Naive B cell (primary cell): ENCODE measurements around the gene CAVIN4. TPM values are rescaled to one million over a fixed set of nuclear protein-coding genes. Genes with fewer than 3 reads are reported as not detected.

Source experiments
- ATAC-seq, 2 donors: fragments of 150-1000 bp; cut with Tn5 transposase; 2 replicates each; pipeline ENCODE4 v1.10.0; 2021; ENCODE audit warnings: low read depth in 2 of 2, mild to moderate bottlenecking in 2 of 2, moderate library complexity in 2 of 2
- DNase-seq: peaks from one replicate; pipeline ENCODE4 v3.0.0; 2022
- H3K27ac Mint-ChIP-seq, 6 donors: one replicate each; pipeline ENCODE4 v1.8.0; 2020 to 2022; ENCODE audit warnings: mild to moderate bottlenecking in 6 of 6, mixed read lengths in 6 of 6, moderate library complexity in 5 of 6, inconsistent platforms in 2 of 6
- H3K27me3 Mint-ChIP-seq, 3 donors: one replicate each; pipeline ENCODE4 v1.8.0; 2021 to 2022; ENCODE audit warnings: mixed read lengths in 3 of 3, mild to moderate bottlenecking in 1 of 3
- H3K36me3 Mint-ChIP-seq, 2 donors: one replicate each; pipeline ENCODE4 v1.8.0; 2020 to 2022; ENCODE audit warnings: mixed read lengths in 2 of 2, inconsistent platforms in 1 of 2, mild to moderate bottlenecking in 1 of 2
- H3K4me1 Mint-ChIP-seq, 3 donors: one replicate each; pipeline ENCODE4 v1.8.0; 2020 to 2022; ENCODE audit warnings: mixed read lengths in 3 of 3, inconsistent platforms in 1 of 3, mild to moderate bottlenecking in 1 of 3, moderate library complexity in 1 of 3
- H3K4me3 Mint-ChIP-seq, 8 donors: one replicate each; pipeline ENCODE4 v1.8.0; 2020 to 2022; ENCODE audit warnings: mild to moderate bottlenecking in 8 of 8, mixed read lengths in 8 of 8, moderate library complexity in 8 of 8, inconsistent platforms in 2 of 8
- H3K9me3 Mint-ChIP-seq, 7 donors: one replicate each; pipeline ENCODE4 v1.8.0; 2020 to 2022; ENCODE audit warnings: mixed read lengths in 7 of 7, mild to moderate bottlenecking in 5 of 7, inconsistent platforms in 2 of 7, moderate library complexity in 1 of 7
- polyA plus RNA-seq, 6 donors: library from polyadenylated mRNA; unstranded; fragments of 300-500 nt; fragmentation: Illumina TruSeq; gene quantifications; one replicate each; pipeline ENCODE4 v1.2.3, GENCODE V29; 2021; ENCODE audit warnings: low read depth in 6 of 6

The CAVIN4 gene, protein sequence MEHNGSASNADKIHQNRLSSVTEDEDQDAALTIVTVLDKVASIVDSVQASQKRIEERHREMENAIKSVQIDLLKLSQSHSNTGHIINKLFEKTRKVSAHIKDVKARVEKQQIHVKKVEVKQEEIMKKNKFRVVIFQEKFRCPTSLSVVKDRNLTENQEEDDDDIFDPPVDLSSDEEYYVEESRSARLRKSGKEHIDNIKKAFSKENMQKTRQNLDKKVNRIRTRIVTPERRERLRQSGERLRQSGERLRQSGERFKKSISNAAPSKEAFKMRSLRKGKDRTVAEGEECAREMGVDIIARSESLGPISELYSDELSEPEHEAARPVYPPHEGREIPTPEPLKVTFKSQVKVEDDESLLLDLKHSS
- not detected for polyA plus RNA-seq

DNA sequence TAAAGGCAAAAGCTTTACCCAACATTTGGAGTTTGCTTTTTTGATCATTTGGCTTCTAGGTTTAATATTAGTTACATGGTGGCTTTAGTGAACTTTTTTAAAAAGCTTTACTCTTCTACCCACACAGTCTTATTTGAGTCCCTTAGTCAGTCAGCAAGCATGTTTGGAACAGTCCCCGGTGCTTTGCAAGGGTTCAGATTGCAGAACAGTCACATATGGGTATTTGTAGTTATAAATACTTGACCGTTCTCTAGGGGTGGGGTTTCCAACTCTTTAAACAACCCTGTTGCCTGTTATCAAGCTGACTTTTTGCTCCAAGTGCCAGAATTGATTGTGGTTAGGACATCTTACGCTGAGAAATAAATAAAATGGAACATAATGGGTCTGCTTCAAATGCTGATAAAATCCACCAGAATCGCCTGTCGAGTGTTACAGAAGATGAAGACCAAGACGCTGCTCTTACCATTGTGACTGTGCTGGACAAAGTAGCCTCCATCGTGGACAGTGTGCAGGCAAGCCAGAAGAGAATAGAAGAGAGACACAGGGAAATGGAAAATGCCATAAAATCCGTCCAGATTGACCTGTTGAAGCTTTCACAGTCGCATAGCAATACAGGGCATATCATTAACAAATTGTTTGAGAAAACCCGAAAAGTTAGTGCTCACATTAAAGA lies at the start of gene CAVIN4:
CAVIN4 (plus strand) TSS at position 304 of the 673 bp plus-strand sequence; CDS start at position 369, 65 bp downstream.
- Mint-ChIP-seq H3K27ac (no peak within 1 kb of the TSS), H3K4me1 (no peaks in the 10 kb centered on the region), H3K9me3 (no peaks in the 10 kb centered on the region), H3K36me3 (peaks cover 0 to 4% of the 10 kb centered on the region in 2 donors), H3K27me3 (no peaks in the 10 kb centered on the region), H3K4me3 (no peak within 1 kb of the TSS)
- DNase-seq (no peak), ATAC-seq (no peak)

DNA sequence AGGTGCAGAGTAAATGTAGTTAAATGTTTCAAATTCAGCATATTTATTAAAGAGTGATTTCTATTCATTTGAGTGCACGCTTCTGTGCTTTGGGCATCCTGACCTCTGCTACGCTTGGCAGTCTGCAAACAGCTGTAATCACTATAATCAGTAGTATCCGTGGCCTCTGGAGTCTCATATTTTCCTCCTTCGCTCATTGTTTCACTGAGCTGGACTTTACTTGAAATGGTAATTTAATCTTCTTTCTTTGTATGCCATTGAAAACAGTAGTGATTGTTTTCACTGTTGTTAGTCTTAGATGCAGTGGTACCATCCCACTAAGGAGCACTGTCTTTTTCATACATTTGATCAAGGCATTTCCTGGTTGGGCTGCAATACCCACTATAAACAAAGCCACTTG lies 43.5 kb upstream of the CAVIN4 start:
- H3K4me3 Mint-ChIP-seq: no peak overlapping the region
- H3K27me3 Mint-ChIP-seq: no peaks in the 10 kb centered on the region
- no peak for ATAC-seq
- no peak overlapping the region for H3K27ac Mint-ChIP-seq
- no peak for DNase-seq
- H3K4me1 Mint-ChIP-seq: no peaks in the 10 kb centered on the region
- H3K9me3 Mint-ChIP-seq: peaks cover 0 to 4% (median 0%) of the 10 kb centered on the region in 7 donors
- H3K36me3 Mint-ChIP-seq: no peaks in the 10 kb centered on the region

DNA sequence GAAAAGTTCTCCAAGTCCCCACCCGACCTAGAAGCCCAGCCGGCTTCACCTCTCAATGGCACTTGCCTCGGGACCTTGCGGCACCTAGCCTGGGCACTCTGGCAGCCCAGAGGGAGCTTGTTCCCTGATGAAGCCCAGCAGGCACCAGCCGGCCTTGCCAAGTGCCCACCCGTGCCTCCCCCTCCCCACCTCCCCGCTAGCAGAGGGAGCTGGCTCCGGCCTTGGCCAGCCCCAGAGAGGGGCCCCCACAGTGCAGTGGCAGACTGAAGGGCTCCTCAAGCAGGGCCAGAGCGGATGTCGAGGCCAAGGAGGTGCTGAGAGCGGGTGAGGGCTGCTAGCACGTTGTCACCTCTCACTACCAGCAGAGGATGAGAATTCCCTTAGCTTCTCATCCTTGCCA lies 37.6 kb upstream of the CAVIN4 start:
- no peaks in the 10 kb centered on the region for H3K27me3 Mint-ChIP-seq
- ATAC-seq: no peak
- peaks cover 0 to 23% (median 12%) of the 10 kb centered on the region in 7 donors for H3K9me3 Mint-ChIP-seq
- no peaks in the 10 kb centered on the region for H3K4me1 Mint-ChIP-seq
- no peak for DNase-seq
- no peaks in the 10 kb centered on the region for H3K36me3 Mint-ChIP-seq
- H3K4me3 Mint-ChIP-seq: no peak overlapping the region
- no peak overlapping the region for H3K27ac Mint-ChIP-seq

DNA sequence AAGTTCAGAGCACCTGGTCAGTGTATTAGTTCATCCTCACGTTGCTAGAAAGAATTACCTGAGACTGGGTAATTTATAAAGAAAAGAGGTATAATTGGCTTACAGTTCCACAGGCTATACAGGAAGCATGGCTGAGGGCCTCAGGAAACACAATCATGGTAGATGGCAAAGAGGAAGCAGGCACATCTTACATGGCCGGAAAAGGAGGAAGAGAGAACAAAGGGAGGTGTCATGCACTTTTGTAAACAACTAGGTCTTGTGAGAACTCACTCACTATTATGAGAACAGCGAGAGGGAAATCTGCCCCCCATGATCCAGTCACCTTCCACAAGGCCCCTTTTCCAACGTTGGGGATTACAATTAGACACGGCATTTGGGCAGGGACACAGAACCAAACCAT lies 28.8 kb upstream of the CAVIN4 start:
- Mint-ChIP-seq H3K36me3 (peaks cover 7 to 34% of the 10 kb centered on the region in 2 donors), H3K27ac (peak overlapping the region in 5 of 6 donors; percentile 17 to 90 (median 85)), H3K27me3 (no peaks in the 10 kb centered on the region), H3K4me1 (peaks cover 10 to 12% (median 11%) of the 10 kb centered on the region in 3 donors), H3K4me3 (peak overlapping the region in 5 of 8 donors; percentile 12 to 59 (median 45)), H3K9me3 (peaks cover 10 to 62% (median 49%) of the 10 kb centered on the region in 7 donors)
- peak; percentile 0 for DNase-seq
- peak; percentile 38 to 63 for ATAC-seq

DNA sequence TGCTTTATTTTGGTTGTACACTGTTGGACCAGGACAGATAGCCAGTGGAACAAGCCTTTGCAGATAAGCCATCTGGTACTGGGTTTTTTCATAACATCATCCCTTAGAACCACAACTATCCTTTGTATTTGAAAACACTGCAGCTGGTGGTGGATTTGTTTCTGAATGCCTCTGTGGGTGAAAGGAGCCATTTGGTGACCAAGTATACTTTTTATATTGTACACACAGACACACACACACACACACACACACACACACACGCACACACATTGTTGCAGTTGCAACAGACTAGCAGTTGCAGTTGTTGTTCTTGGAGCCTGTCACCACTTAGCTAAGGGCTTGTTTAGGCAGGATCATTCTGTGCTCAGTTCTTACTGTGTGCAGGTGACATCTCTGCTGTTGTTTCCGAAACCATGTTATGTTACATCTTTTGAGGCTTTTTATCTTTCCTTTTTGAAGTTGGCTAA lies 22.9 kb upstream of the CAVIN4 start:
- no peak for DNase-seq
- Mint-ChIP-seq H3K36me3 (peaks cover 7 to 9% of the 10 kb centered on the region in 2 donors), H3K27ac (no peak overlapping the region), H3K4me1 (no peaks in the 10 kb centered on the region), H3K27me3 (no peaks in the 10 kb centered on the region), H3K4me3 (no peak overlapping the region), H3K9me3 (peaks cover 3 to 10% (median 9%) of the 10 kb centered on the region in 7 donors)
- ATAC-seq: no peak

DNA sequence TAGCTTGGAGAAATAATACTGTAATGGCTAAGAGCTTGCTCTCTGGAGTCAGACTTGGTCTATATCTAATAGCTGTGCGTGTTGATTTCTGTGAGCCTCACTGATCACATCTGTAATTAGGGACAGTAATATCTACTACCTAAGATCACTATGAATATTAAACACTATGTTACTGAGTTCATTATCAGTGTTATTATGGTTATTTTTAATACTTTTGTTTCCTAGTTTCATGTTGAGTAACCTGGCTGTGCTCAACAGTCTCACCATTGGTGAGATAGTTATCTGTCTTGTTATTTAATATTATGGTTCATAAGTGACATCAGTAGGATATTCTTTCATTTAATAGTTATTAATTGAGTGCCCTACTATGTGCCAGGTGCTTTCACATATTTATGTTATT lies 22.4 kb upstream of the CAVIN4 start:
- DNase-seq (no peak), ATAC-seq (no peak)
- Mint-ChIP-seq H3K9me3 (peaks cover 1 to 5% (median 4%) of the 10 kb centered on the region in 7 donors), H3K36me3 (peaks cover 2 to 4% of the 10 kb centered on the region in 2 donors), H3K27me3 (no peaks in the 10 kb centered on the region), H3K4me1 (no peaks in the 10 kb centered on the region), H3K27ac (no peak overlapping the region), H3K4me3 (no peak overlapping the region)

DNA sequence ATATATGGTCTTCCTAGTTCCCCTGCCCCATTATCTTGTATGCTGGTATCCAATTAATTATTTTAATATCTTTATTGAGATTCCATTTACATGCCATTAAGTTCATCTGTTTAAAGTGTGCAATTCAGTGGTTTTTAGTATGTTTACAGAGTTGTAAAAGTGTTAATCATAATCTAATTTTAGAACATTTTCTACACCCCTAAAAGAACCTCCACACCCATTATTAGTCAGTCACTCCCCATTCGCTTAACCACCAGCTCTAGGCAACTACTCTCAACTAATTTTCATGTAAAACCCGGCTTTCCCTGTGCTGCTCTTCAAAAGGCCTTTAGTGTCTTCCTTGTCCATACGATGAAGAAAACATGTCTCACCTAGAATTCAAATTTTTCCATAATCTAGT lies 20.8 kb upstream of the CAVIN4 start:
- DNase-seq (no peak), ATAC-seq (no peak)
- H3K4me3 Mint-ChIP-seq: no peak overlapping the region
- no peak overlapping the region for H3K27ac Mint-ChIP-seq
- H3K9me3 Mint-ChIP-seq: no peaks in the 10 kb centered on the region
- no peaks in the 10 kb centered on the region for H3K27me3 Mint-ChIP-seq
- no peaks in the 10 kb centered on the region for H3K36me3 Mint-ChIP-seq
- no peaks in the 10 kb centered on the region for H3K4me1 Mint-ChIP-seq

DNA sequence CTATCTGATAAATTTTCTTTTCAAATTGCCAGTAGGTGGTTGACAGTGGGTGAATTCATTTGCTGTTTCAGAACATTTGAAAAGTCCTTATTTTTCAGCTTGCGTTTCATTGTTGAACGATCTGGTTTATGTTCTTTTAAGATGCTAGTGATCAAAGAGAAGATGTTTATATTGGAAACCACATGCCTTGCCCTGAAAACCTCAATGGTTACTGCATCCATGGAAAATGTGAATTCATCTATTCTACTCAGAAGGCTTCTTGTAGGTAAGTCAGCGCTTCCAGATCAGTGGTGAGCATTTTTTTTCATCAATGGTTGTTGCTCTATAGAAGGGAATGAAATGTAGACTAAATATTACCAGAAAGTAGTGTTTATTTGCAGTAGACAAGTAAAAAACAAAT lies 16.6 kb upstream of the CAVIN4 start:
- Mint-ChIP-seq H3K27ac (no peak overlapping the region), H3K4me3 (no peak overlapping the region), H3K9me3 (no peaks in the 10 kb centered on the region), H3K36me3 (no peaks in the 10 kb centered on the region), H3K4me1 (no peaks in the 10 kb centered on the region), H3K27me3 (no peaks in the 10 kb centered on the region)
- DNase-seq (no peak), ATAC-seq (no peak)

DNA sequence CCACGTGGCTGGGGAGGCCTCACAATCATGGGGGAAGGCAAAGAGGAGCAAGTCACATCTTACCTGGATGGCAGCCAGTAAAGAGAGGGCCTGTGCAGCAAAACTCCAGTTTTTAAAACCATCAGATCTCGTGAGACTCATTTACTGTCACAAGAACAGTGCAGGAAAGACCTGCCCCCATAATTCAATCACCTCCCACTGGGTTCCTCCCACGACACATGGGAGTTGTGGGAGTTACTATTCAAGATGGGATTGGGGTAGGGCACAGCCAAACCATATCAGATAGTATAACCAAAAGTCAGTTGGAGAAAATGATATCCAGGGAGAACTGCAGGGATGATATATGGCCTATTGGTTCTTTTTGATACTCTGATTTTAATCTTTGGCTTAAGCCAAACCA lies 10.0 kb upstream of the CAVIN4 start:
- DNase-seq (no peak), ATAC-seq (no peak)
- no peak overlapping the region for H3K4me3 Mint-ChIP-seq
- H3K36me3 Mint-ChIP-seq: peaks cover 0 to 8% of the 10 kb centered on the region in 2 donors
- no peaks in the 10 kb centered on the region for H3K4me1 Mint-ChIP-seq
- H3K9me3 Mint-ChIP-seq: peaks cover 0 to 15% (median 2%) of the 10 kb centered on the region in 7 donors
- no peak overlapping the region for H3K27ac Mint-ChIP-seq
- H3K27me3 Mint-ChIP-seq: no peaks in the 10 kb centered on the region

DNA sequence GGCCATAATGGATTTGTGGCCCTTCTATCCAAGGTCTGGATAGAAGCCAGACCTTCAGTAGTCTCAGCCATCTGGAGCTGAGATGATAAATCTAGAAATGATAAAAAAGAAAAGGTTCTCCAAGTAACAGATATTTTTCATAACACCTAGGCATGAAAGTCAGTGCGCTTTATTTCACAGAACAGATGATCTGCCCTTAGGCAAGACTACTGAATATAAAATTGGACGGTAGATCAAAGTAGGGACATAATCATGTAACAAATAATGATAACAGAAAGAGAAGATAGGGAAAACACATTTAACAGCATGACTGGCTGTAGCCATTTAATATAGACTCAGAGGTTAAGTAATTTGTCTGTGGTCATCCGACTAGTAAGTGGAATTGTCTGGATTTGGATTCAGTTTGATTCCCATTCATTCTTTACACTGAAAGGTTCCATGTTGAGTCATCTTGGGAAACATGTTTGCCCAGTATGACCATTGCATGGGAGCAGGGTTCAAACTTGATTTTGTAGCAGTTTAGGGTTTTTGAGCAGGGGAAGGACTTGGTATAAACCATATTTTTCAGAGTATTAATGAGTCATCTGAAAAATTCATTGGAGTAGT lies 4.1 kb upstream of the CAVIN4 start:
- Mint-ChIP-seq H3K27me3 (no peaks in the 10 kb centered on the region), H3K9me3 (peaks cover 0 to 15% (median 2%) of the 10 kb centered on the region in 7 donors), H3K4me1 (no peaks in the 10 kb centered on the region), H3K4me3 (no peak overlapping the region), H3K36me3 (peaks cover 4 to 8% of the 10 kb centered on the region in 2 donors), H3K27ac (peak overlapping the region in 1 of 6 donors; percentile 1)
- no peak for DNase-seq
- no peak for ATAC-seq

DNA sequence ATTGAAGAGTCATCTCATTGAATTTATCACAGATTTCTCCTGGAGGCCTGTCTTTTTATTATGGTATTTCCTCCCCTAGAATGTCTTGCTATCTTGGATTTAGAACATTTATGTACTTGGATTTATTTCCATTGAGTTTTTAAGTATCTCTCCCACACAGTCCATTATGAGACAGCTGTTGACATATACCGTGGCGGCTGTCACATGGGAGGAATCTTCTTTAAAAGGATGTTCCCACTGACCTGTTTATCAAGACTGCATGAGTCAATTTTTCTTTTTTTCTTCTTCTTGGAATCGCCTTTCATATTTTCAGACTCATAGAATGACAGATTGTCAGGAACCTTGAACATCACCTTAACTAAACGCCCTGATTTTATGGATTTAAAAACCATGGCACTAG lies 2.9 kb upstream of the CAVIN4 start:
- H3K27me3 Mint-ChIP-seq: no peaks in the 10 kb centered on the region
- DNase-seq (no peak), ATAC-seq (no peak)
- H3K4me1 Mint-ChIP-seq: no peaks in the 10 kb centered on the region
- H3K9me3 Mint-ChIP-seq: peaks cover 0 to 10% (median 0%) of the 10 kb centered on the region in 7 donors
- no peak overlapping the region for H3K27ac Mint-ChIP-seq
- no peak overlapping the region for H3K4me3 Mint-ChIP-seq
- H3K36me3 Mint-ChIP-seq: peaks cover 4 to 8% of the 10 kb centered on the region in 2 donors

DNA sequence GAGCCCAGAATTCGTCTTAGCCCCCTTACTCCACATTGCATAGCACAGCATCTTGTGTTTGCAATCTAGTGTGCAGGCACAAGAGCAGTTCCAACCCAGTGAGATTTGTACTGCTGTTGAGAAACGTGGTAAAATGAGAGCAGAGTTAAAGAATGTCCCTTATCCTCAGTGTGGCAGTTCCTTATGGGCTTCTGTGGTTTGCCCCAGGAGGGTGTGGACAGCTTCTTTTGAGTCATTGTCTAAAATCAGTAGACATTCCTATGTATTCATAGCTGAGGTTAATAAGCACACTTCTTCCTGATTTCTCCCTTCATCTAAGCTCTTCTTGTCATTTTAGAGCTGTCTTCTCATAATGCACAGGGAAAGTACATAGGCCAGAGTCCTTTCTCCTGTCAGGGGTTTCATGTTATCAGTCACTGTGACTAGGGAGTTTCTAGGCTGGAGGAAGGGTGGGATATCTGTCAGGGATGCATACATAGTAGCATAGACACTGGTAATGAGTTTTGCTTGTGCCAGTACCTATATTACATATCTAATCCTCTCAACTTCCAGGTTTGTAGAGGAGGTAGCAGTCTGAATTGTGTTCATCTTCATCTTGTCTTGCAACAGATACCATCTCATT lies 2.0 kb upstream of the CAVIN4 start:
- no peak for DNase-seq
- Mint-ChIP-seq H3K27ac (no peak overlapping the region), H3K4me3 (no peak overlapping the region), H3K27me3 (no peaks in the 10 kb centered on the region), H3K36me3 (peaks cover under 1 to 4% of the 10 kb centered on the region in 2 donors), H3K4me1 (no peaks in the 10 kb centered on the region), H3K9me3 (peaks cover 0 to 1% (median 0%) of the 10 kb centered on the region in 7 donors)
- no peak for ATAC-seq

DNA sequence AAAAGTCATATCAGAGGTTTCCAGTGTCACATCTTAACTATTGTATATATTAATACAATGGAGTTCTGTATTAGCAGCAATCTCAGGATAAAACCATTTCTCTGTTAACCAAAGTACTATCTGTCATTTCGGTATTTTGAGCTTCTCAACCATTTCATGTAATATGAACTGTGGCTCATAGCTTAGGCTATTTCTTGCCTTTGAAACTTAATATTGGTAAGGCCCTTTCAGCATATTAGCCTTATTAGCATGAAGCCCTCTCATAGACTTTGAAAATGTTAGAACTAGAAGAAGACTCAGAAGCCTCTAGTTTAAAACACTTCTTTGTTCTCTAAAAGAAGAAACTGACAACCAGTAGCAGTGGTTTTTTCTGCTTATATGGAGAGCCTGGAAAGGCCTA lies 731 bp downstream of the CAVIN4 start:
- peaks cover 0 to 4% of the 10 kb centered on the region in 2 donors for H3K36me3 Mint-ChIP-seq
- no peaks in the 10 kb centered on the region for H3K27me3 Mint-ChIP-seq
- DNase-seq: no peak
- no peaks in the 10 kb centered on the region for H3K4me1 Mint-ChIP-seq
- H3K27ac Mint-ChIP-seq: no peak overlapping the region
- H3K9me3 Mint-ChIP-seq: no peaks in the 10 kb centered on the region
- ATAC-seq: no peak
- H3K4me3 Mint-ChIP-seq: no peak overlapping the region
